PFSK-1 (cell line): ENCODE data around the gene SLC44A1.

Experiments used
- POLR2AphosphoS5 ChIP-seq: IDR thresholded peaks from 2 replicates; pipeline ENCODE4 v1.6.1; 2012; ENCODE audit warnings: low read depth, mild to moderate bottlenecking, control low read depth, low read length, moderate library complexity
- SIN3A ChIP-seq: IDR thresholded peaks from 2 replicates; pipeline ENCODE4 v1.6.1; 2012; ENCODE audit warnings: mild to moderate bottlenecking, low read length, moderate library complexity, borderline replicate concordance; ENCODE audit not compliant: insufficient read depth
- TF ChIP-seq, protein P1 (sequence below), 2 experiments: IDR thresholded peaks; 2 replicates each; pipeline versions ENCODE4 v1.6.1 to v1.8.0; 2011 to 2012; ENCODE audit warnings: low read depth in 2 of 2, low read length in 2 of 2, control low read depth in 1 of 2, inconsistent platforms in 1 of 2, mild to moderate bottlenecking in 1 of 2, moderate library complexity in 1 of 2; ENCODE audit not compliant: insufficient read depth in 1 of 2

- no peak for TF ChIP-seq POLR2AphosphoS5
- TF ChIP-seq, protein P1, sequence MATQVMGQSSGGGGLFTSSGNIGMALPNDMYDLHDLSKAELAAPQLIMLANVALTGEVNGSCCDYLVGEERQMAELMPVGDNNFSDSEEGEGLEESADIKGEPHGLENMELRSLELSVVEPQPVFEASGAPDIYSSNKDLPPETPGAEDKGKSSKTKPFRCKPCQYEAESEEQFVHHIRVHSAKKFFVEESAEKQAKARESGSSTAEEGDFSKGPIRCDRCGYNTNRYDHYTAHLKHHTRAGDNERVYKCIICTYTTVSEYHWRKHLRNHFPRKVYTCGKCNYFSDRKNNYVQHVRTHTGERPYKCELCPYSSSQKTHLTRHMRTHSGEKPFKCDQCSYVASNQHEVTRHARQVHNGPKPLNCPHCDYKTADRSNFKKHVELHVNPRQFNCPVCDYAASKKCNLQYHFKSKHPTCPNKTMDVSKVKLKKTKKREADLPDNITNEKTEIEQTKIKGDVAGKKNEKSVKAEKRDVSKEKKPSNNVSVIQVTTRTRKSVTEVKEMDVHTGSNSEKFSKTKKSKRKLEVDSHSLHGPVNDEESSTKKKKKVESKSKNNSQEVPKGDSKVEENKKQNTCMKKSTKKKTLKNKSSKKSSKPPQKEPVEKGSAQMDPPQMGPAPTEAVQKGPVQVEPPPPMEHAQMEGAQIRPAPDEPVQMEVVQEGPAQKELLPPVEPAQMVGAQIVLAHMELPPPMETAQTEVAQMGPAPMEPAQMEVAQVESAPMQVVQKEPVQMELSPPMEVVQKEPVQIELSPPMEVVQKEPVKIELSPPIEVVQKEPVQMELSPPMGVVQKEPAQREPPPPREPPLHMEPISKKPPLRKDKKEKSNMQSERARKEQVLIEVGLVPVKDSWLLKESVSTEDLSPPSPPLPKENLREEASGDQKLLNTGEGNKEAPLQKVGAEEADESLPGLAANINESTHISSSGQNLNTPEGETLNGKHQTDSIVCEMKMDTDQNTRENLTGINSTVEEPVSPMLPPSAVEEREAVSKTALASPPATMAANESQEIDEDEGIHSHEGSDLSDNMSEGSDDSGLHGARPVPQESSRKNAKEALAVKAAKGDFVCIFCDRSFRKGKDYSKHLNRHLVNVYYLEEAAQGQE (IDR thresholded peaks at IDR 0.05; ENCODE audit: insufficient read depth in 1 of 2, low read depth in 2 of 2, low read length in 2 of 2) = no peak
- no peak for TF ChIP-seq SIN3A
Measured at GRCh38 chr9:105226055-105226454, 18.4 kb upstream of the SLC44A1 start.
